Stimulated activated naive CD8-positive, alpha-beta T cell treated with anti-CD3 and anti-CD28 coated beads, Interleukin-15, amount 100 ng/mL, for 72 hours (primary cell): ENCODE results near the gene ASAP2.

Experiments
- ATAC-seq: fragments of 150-1000 bp; cut with Tn5 transposase; 2 replicates; pipeline ENCODE4 v1.10.0; 2021; ENCODE audit warnings: mild to moderate bottlenecking, moderate library complexity
- DNase-seq, 2 donors: peaks; one replicate each; pipeline ENCODE4 v3.0.0; 2021 to 2022
- H3K27ac Mint-ChIP-seq, 2 donors: one replicate each; pipeline ENCODE4 v1.8.0; 2022; ENCODE audit warnings: mild to moderate bottlenecking in 2 of 2, mixed read lengths in 2 of 2, moderate library complexity in 2 of 2
- H3K27me3 Mint-ChIP-seq: one replicate; pipeline ENCODE4 v1.8.0; 2022; ENCODE audit warnings: mixed read lengths
- H3K4me1 Mint-ChIP-seq: one replicate; pipeline ENCODE4 v1.8.0; 2022; ENCODE audit warnings: mild to moderate bottlenecking, mixed read lengths
- H3K4me3 Mint-ChIP-seq, 2 donors: one replicate each; pipeline ENCODE4 v1.8.0; 2022; ENCODE audit warnings: mild to moderate bottlenecking in 2 of 2, mixed read lengths in 2 of 2, moderate library complexity in 1 of 2
- H3K9me3 Mint-ChIP-seq, 2 donors: one replicate each; pipeline ENCODE4 v1.8.0; 2022; ENCODE audit warnings: mixed read lengths in 2 of 2

ASAP2 gene

DNA sequence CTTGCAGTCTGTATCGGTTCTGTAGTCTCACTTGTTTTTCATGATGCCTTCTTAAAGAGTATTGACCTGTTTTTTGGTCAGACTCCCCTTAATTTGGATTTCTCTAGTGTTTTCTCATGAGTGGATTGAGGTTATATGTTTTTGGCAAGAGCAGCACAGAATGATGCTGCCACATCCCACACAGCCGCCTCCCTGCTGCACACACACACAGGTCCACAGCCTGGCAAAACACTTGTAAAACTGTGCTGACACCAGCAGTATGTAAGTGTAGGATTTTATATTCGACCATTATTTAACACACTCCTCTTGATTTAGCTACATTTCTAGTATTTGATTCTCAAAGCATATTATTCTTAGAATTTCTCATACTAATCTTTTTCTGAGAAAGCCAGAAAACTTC lies 148.7 kb downstream of the ASAP2 start:
- DNase-seq (no peak), ATAC-seq (no peak)
- H3K4me3 Mint-ChIP-seq, result no peak overlapping the region
- no peaks in the 10 kb centered on the region for H3K9me3 Mint-ChIP-seq
- no peaks in the 10 kb centered on the region for H3K4me1 Mint-ChIP-seq
- no peak overlapping the region for H3K27ac Mint-ChIP-seq
- H3K27me3 Mint-ChIP-seq, result peaks cover 16% of the 10 kb centered on the region

- Mint-ChIP-seq H3K9me3 (no peaks in the 10 kb centered on the region), H3K27ac (no peak overlapping the region), H3K4me1 (no peaks in the 10 kb centered on the region), H3K4me3 (no peak overlapping the region), H3K27me3 (peaks cover 16% of the 10 kb centered on the region)
- ATAC-seq (no peak), DNase-seq (no peak)
These were observed 149.1 kb downstream of the ASAP2 start for GRCh38 chr2:9355716-9356115.

DNA sequence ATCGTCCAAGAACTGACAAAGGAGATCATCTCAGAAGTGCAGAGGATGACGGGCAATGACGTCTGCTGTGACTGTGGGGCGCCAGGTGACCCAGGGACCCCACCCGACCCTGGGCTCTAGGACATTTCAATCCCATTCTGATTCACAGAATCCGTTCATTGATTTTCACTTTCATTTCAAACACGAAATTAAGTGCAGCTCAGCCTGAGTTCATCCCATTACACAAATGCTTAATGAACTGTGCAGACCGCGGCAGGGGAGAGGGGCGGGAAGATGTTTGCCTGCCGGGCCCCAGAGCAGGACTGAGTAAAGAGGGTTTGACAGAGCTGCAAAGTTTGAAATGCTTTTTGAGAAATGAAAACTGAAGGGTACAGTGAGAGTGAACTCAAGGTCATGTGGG lies 149.6 kb downstream of the ASAP2 start:
- ATAC-seq (no peak), DNase-seq (no peak)
- H3K27me3 Mint-ChIP-seq, result peaks cover 16% of the 10 kb centered on the region
- no peaks in the 10 kb centered on the region for H3K4me1 Mint-ChIP-seq
- H3K4me3 Mint-ChIP-seq, result no peak overlapping the region
- H3K27ac Mint-ChIP-seq, result no peak overlapping the region
- H3K9me3 Mint-ChIP-seq, result no peaks in the 10 kb centered on the region

- no peak overlapping the region for H3K27ac Mint-ChIP-seq
- H3K9me3 Mint-ChIP-seq, result no peaks in the 10 kb centered on the region
- no peaks in the 10 kb centered on the region for H3K4me1 Mint-ChIP-seq
- DNase-seq (no peak), ATAC-seq (no peak)
- H3K27me3 Mint-ChIP-seq, result peaks cover 16% of the 10 kb centered on the region
- H3K4me3 Mint-ChIP-seq, result no peak overlapping the region
These were observed 152.2 kb downstream of the ASAP2 start for GRCh38 chr2:9358846-9359245.

DNA sequence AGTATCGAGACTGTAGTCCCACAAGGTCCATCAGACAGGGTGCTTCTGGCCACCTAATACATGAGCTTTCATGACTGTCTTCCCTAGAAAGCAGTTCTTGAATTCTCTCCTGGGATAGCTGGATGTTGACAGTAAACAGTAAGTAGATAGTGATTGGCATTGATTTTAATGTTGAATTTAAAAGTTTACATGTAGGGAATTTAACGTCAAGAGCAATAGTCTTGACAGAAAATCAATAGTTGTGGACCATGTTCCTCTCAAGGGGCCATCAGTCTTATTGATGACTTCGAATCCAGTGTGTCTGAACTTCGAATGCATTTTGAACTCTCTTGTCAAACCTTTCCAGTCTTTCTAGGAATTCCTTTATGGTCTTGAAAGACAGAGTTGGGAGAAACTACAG lies 152.9 kb downstream of the ASAP2 start:
- Mint-ChIP-seq H3K27me3 (peaks cover 16% of the 10 kb centered on the region), H3K4me3 (no peak overlapping the region), H3K4me1 (no peaks in the 10 kb centered on the region)

DNA sequence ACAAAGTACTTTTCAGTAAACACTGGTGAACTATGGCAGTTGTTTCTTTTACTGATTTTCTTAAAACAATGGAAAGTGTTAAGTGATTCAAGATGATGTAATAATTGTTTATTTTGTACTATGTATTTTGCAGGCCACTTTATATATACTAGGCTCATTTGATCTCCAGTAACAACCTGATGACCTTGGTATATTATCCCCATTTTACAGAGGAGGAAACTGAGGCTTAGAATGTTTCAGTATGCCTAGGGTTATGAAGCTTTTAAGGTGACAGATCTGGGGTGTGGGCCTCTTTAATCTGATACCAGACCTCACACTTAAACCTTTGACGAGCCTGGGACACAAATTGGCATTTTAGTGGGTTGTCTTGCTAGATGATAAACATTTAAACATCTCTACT lies 153.5 kb downstream of the ASAP2 start:
- Mint-ChIP-seq H3K4me1 (no peaks in the 10 kb centered on the region), H3K27me3 (peaks cover 16% of the 10 kb centered on the region)
- ATAC-seq, result no peak

More for the DNA sequence above, 152.9 kb downstream of the ASAP2 start:
- ATAC-seq (no peak), DNase-seq (no peak)
- Mint-ChIP-seq H3K27ac (no peak overlapping the region), H3K9me3 (no peaks in the 10 kb centered on the region)

DNA sequence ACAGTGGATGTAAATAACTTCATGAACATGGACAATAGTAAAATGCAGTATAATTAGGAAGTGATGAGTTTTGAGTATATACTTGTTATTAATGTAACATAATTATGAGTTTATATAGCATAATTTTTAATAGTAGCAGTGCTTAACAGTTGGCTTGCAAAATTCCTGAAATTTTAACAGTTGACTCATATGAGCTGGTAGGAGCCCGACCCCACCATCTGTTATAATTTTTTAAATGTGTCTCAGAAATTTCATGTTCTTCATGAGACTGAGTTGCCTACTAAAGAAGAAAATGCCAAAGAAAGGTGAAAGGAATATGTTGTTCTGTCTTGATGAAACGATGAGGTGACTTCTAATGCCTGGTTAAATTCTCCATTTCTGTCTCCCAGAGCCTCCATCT lies 154.1 kb downstream of the ASAP2 start:
- Mint-ChIP-seq H3K4me1 (no peaks in the 10 kb centered on the region), H3K4me3 (no peak overlapping the region), H3K9me3 (no peaks in the 10 kb centered on the region), H3K27ac (no peak overlapping the region), H3K27me3 (peaks cover 15% of the 10 kb centered on the region)
- no peak for ATAC-seq
- no peak for DNase-seq

More for the DNA sequence above, 153.5 kb downstream of the ASAP2 start:
- no peaks in the 10 kb centered on the region for H3K9me3 Mint-ChIP-seq
- H3K27ac Mint-ChIP-seq, result no peak overlapping the region
- DNase-seq, result no peak
- H3K4me3 Mint-ChIP-seq, result no peak overlapping the region

DNA sequence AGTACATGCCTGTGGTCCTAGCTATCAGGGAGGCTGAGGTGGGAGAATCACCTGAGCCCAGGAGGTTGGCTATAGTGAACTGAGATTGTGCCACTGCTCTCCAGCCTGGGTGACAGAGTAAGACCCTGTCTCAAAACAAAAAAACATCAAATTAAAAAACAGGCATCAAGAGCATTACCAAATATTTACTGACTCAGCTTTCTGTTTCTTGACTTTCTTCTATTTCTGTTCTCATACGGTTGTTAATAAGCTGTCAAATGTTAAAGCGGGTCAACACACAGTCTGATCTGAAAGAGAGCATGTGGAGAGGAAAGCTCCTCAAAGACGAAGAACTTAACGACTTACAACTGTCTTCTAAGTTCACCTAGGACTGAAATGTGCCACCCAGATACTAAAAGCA lies 157.8 kb downstream of the ASAP2 start:
- no peak for ATAC-seq
- Mint-ChIP-seq H3K9me3 (no peaks in the 10 kb centered on the region), H3K27me3 (no peaks in the 10 kb centered on the region), H3K4me1 (no peaks in the 10 kb centered on the region), H3K27ac (no peak overlapping the region), H3K4me3 (no peak overlapping the region)
- no peak for DNase-seq

DNA sequence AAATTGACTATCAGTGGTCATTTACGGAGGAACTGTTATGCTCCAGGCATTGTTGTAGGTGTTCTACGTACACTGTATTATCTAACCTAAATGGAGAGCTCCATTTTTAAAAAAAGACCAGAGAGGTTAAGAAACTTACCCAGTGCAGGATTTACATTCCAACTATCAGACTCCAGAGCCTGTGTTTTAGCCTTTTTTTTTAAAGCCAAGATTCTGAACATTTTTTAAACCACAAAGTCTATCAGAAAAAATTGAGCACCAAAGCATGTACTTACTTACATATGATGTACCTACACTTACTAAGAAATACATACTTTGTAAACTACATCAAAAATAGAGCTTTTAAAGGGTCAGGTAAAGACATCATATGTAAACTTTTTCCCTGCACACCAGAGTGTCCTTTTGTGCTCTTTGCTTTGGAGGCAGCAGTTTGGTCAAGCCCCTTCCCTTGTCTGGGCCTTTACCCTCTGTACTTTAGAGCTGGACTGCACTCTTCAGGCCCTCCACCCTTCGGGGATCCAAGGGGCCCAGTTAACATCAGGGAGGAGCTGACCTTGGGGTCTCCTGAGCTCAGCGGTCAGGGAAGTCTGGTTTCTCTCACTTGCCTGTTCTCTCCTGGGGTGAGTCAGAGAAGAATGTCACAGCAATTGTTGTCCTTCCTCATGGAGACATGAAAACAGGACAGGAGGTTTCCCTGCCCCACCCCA lies 158.3 kb downstream of the ASAP2 start:
- DNase-seq (no peak), ATAC-seq (no peak)
- Mint-ChIP-seq H3K4me3 (no peak overlapping the region), H3K27ac (no peak overlapping the region), H3K9me3 (no peaks in the 10 kb centered on the region), H3K4me1 (no peaks in the 10 kb centered on the region), H3K27me3 (no peaks in the 10 kb centered on the region)

DNA sequence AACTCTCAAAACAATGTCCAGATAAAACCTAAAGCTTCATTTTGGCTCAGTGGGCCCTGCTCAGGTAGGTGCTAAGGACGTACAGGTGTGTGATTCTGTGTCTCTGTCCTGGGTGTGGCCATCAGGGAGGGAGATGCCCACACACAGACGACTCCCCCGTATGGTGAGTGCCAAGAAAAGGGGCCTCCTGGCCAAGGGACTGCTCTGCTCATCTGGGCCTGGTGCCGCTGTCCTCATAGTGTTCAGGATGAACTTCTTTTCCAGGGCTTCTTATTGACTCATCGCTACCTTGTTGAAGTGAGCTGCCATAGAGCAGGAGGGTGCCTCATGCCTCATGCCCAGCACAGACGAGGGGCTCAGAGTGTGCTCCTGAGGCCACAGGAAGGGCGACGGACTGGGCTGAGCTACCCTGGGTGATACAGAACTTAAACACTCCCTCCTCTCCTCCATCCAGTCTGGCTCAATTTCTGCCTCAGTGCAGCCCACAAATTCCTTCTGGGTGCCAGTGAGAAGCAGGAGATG lies 158.9 kb downstream of the ASAP2 start:
- ATAC-seq, result no peak
- no peak for DNase-seq
- Mint-ChIP-seq H3K9me3 (no peaks in the 10 kb centered on the region), H3K4me3 (no peak overlapping the region), H3K27me3 (no peaks in the 10 kb centered on the region), H3K4me1 (no peaks in the 10 kb centered on the region), H3K27ac (no peak overlapping the region)

DNA sequence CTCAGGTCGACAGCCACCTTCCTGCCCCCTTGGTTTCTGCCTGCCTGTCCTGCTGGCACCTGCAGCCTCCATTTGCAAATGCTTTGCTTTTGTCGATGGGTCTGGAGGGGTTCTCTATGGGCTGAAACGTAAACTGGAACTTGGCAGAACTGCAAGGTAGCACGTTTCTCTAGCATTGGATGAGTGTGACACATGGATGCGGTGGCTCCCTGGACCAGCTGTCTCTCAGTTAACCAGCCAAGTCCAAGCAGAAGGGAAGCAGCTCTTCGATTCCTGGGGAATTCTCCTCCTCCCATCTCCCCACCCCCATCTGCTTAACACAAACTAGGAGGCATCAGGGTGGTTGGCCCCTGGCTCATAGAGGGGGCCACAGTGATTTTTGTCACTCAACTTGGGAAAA lies 159.4 kb downstream of the ASAP2 start:
- no peaks in the 10 kb centered on the region for H3K27me3 Mint-ChIP-seq
- no peaks in the 10 kb centered on the region for H3K4me1 Mint-ChIP-seq
- H3K4me3 Mint-ChIP-seq, result no peak overlapping the region
- ATAC-seq (no peak), DNase-seq (no peak)
- H3K9me3 Mint-ChIP-seq, result no peaks in the 10 kb centered on the region
- no peak overlapping the region for H3K27ac Mint-ChIP-seq

DNA sequence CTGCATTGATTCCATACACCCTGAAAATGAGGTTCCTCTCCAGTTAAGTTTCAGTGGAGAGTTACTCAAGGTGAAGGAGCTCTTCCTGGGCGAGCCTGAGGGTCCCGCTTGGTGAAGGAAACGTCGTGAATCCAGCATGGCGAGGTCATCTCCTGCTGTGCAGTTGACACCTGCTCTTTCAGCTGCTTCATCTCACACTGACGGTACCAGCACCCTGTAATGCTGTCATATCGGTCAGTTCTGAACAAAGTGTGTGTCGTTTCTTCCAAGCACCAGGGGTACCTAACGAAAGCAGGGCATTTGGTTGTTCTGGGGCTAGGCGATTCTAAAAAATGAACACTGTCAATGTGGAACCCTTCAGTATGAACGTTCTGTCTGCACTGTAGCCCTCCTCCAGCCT lies 164.1 kb downstream of the ASAP2 start:
- Mint-ChIP-seq H3K27ac (peak overlapping the region in 1 of 2 donors; percentile 44), H3K9me3 (no peaks in the 10 kb centered on the region), H3K4me3 (no peak overlapping the region), H3K4me1 (no peaks in the 10 kb centered on the region), H3K27me3 (no peaks in the 10 kb centered on the region)
- DNase-seq, result no peak
- ATAC-seq, result no peak

DNA sequence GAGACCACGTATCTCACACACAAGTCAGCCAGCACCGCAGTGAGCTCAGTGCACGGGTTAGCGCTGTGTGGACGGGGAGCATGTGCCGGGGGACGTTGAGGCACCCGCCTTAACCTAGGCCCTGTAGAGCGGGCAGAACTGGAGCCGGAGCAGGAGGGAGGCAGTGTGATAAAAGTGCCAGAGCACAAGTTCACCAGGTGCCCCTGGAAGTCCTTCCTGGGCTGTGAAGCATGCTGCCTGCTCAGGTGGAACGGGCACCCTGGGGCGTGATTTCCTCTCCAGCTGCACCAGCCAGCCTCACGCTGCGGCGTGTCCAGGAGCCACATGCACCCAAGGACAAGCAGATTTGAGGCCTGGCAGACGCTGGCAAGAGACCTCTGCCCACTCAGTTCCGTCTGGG lies 166.4 kb downstream of the ASAP2 start:
- no peaks in the 10 kb centered on the region for H3K4me1 Mint-ChIP-seq
- ATAC-seq (no peak), DNase-seq (no peak)
- H3K27ac Mint-ChIP-seq, result no peak overlapping the region
- H3K27me3 Mint-ChIP-seq, result no peaks in the 10 kb centered on the region
- no peak overlapping the region for H3K4me3 Mint-ChIP-seq
- H3K9me3 Mint-ChIP-seq, result no peaks in the 10 kb centered on the region

DNA sequence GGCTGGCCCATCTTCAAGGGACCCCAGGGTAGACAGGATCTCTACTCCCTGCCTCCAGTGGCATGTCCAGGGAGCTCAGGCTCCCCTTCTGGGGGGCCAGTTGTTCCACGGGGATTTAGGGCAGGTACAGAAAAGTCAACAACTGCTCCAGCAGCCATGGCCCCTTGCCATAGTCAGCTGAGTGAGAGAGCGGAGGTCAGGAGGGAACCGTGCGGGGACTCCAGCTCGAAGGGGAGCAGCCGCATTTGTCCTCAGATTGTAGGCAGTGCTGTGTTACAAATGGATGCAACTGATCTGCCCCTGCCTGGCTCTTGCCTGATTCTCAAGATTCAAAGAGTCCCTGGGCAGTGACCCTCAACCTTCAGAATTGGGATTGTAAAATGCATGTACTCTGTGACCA lies 166.9 kb downstream of the ASAP2 start:
- H3K27me3 Mint-ChIP-seq, result no peaks in the 10 kb centered on the region
- no peaks in the 10 kb centered on the region for H3K4me1 Mint-ChIP-seq
- no peak overlapping the region for H3K27ac Mint-ChIP-seq
- H3K4me3 Mint-ChIP-seq, result no peak overlapping the region
- no peaks in the 10 kb centered on the region for H3K9me3 Mint-ChIP-seq
- ATAC-seq, result no peak
- no peak for DNase-seq

GRCh38 chr2:9374071-9374730 lies 167.6 kb downstream of the ASAP2 start:
- H3K4me3 Mint-ChIP-seq, result no peak overlapping the region
- no peaks in the 10 kb centered on the region for H3K9me3 Mint-ChIP-seq
- DNase-seq (no peak), ATAC-seq (no peak)
- H3K4me1 Mint-ChIP-seq, result no peaks in the 10 kb centered on the region
- H3K27me3 Mint-ChIP-seq, result no peaks in the 10 kb centered on the region
- no peak overlapping the region for H3K27ac Mint-ChIP-seq

GRCh38 chr2:9375857-9376428 lies 169.3 kb downstream of the ASAP2 start:
- Mint-ChIP-seq H3K4me3 (no peak overlapping the region), H3K9me3 (no peaks in the 10 kb centered on the region), H3K4me1 (no peaks in the 10 kb centered on the region), H3K27ac (no peak overlapping the region), H3K27me3 (no peaks in the 10 kb centered on the region)
- ATAC-seq (no peak), DNase-seq (no peak)
